Body of pancreas (tissue), 4 donors: ENCODE results near the gene CLASP1. TPM values are rescaled to one million over a fixed set of nuclear protein-coding genes. Genes with fewer than 3 reads are reported as not detected.

ENCODE experiments used
- ATAC-seq: fragments of 150-250 bp; one replicate; pipeline ENCODE4 v1.9.1; 2016
- DNase-seq, 4 donors: peaks; one replicate each; pipeline ENCODE4 v3.0.0-alpha.2; 2019
- H3K27ac ChIP-seq, 4 donors: fragments of 200-600 bp; sonication (generic); 1 replicate in 3 of 4; 2 replicates in 1 of 4; pipeline versions ENCODE4 v1.5.1 to v1.6.1; 2016 to 2019; ENCODE audit warnings: mild to moderate bottlenecking in 1 of 4, mixed read lengths in 1 of 4, moderate library complexity in 1 of 4
- H3K27me3 ChIP-seq, 2 donors: fragments of 200-600 bp; sonication (generic); one replicate each; pipeline ENCODE4 v1.6.0; 2016; ENCODE audit warnings: mild to moderate bottlenecking in 1 of 2
- H3K36me3 ChIP-seq, 2 donors: fragments of 200-600 bp; sonication (generic); replicated peaks in 1 of 2; 2 replicates each; pipeline ENCODE4 v1.5.1; 2016; ENCODE audit warnings: low read depth in 2 of 2; ENCODE audit not compliant: insufficient read depth in 1 of 2
- H3K4me1 ChIP-seq: fragments of 200-600 bp; sonication (generic); one replicate; pipeline ENCODE4 v1.6.0; 2016
- H3K4me3 ChIP-seq, 2 donors: fragments of 200-600 bp; sonication (generic); 1 replicate in 1 of 2; 2 replicates in 1 of 2; pipeline ENCODE4 v1.5.1; 2016 to 2019
- H3K9me3 ChIP-seq, 3 donors: fragments of 200-600 bp; sonication (generic); 1 replicate in 2 of 3; 2 replicates in 1 of 3; pipeline ENCODE4 v1.5.1; 2016
- CTCF ChIP-seq, 7 experiments: fragments of 450-650 bp in 4 of 7; fragments of 200-600 bp in 3 of 7; sonication (generic) in 3 of 7; IDR thresholded peaks; one replicate each; pipeline ENCODE4 v1.5.1; 2016 to 2019; ENCODE audit warnings: antibody characterized with exemption in 7 of 7
- POLR2A ChIP-seq, 3 donors: fragments of 450-650 bp; IDR thresholded peaks; one replicate each; pipeline ENCODE4 v1.6.1; 2016; ENCODE audit warnings: antibody characterized with exemption in 3 of 3, mild to moderate bottlenecking in 2 of 3
- WGBS, 2 donors: methylation state at CpG; one replicate each; pipeline ENCODE4 v1.1.5; 2017; 5-methylcytosine and 5-hydroxymethylcytosine counted together
- intact Hi-C: fragments of 100-400 bp; cut with DNase I; formaldehyde crosslinking; loops from one replicate; pipeline ENCODE4 v1.15.1; 2023
- total RNA-seq, 2 donors: library from RNA; depleted of rRNA; stranded (reverse); fragments of >200 nt; gene quantifications; one replicate each; pipeline ENCODE4 v1.1.0, GENCODE V29; 2016

The CLASP1 gene
- total RNA-seq, 2 donors from 2014 or later, result 28.5 to 44.2 TPM

GRCh38 chr2:121626777-121627524, 22.3 kb downstream of the CLASP1 start:
- peak; percentile 65 to 79 (median 74) for DNase-seq
- H3K4me3 ChIP-seq, result no peak overlapping the region
- TF ChIP-seq CTCF (IDR thresholded peaks at IDR 0.05) (no peak), POLR2A (IDR thresholded peaks at IDR 0.05) (no peak)
- peak overlapping the region in 3 of 4 donors; percentile 40 to 56 (median 42) for H3K27ac ChIP-seq
- no peaks in the 10 kb centered on the region for H3K27me3 ChIP-seq
- H3K9me3 ChIP-seq, result no peaks in the 10 kb centered on the region
- H3K4me1 ChIP-seq, result peaks cover 16% of the 10 kb centered on the region
- intact Hi-C loops, result no loop called here
- 75 to 79% methylated on average over 4 of the region's 4 CpGs for WGBS, 2 donors
- H3K36me3 ChIP-seq, result no peaks in the 10 kb centered on the region
- ATAC-seq, result peak; percentile 59

- Histone ChIP-seq H3K4me3 (no peak overlapping the region), H3K36me3 (no peaks in the 10 kb centered on the region), H3K27ac (no peak overlapping the region), H3K27me3 (no peaks in the 10 kb centered on the region), H3K4me1 (peaks cover 16% of the 10 kb centered on the region), H3K9me3 (no peaks in the 10 kb centered on the region)
- no peak for TF ChIP-seq CTCF (IDR thresholded peaks at IDR 0.05)
- intact Hi-C loops, result no loop called here
- 86 to 93% methylated on average over 2 to 3 of the region's 3 CpGs for WGBS, 2 donors
- ATAC-seq (no peak), DNase-seq (no peak)
These were observed 23.3 kb downstream of the CLASP1 start for GRCh38 chr2:121625953-121626352.

GRCh38 chr2:121617042-121617599, 32.1 kb downstream of the CLASP1 start:
- TF ChIP-seq CTCF (IDR thresholded peaks at IDR 0.05) (no peak), POLR2A (IDR thresholded peaks at IDR 0.05) (no peak)
- Histone ChIP-seq H3K27ac (no peak overlapping the region), H3K4me3 (no peak overlapping the region), H3K27me3 (no peaks in the 10 kb centered on the region), H3K36me3 (no peaks in the 10 kb centered on the region), H3K9me3 (no peaks in the 10 kb centered on the region), H3K4me1 (peaks cover 25% of the 10 kb centered on the region)
- DNase-seq (no peak), ATAC-seq (no peak)
- WGBS, 2 donors, result 81 to 83% methylated on average over 4 of the region's 4 CpGs
- intact Hi-C loops, result no loop called here

- no peak for TF ChIP-seq CTCF (IDR thresholded peaks at IDR 0.05)
- no peak for TF ChIP-seq POLR2A (IDR thresholded peaks at IDR 0.05)
- Histone ChIP-seq H3K4me1 (peaks cover 20% of the 10 kb centered on the region), H3K27me3 (no peaks in the 10 kb centered on the region), H3K4me3 (no peak overlapping the region), H3K9me3 (no peaks in the 10 kb centered on the region), H3K36me3 (no peaks in the 10 kb centered on the region), H3K27ac (no peak overlapping the region)
- 88 to 93% methylated on average over 1 of the region's 1 CpG for WGBS, 2 donors
- intact Hi-C loops, result no loop called here
- ATAC-seq (no peak), DNase-seq (no peak)
These were observed 35.5 kb downstream of the CLASP1 start for GRCh38 chr2:121613774-121614173.

- intact Hi-C loops, result no loop called here
- H3K36me3 ChIP-seq, result no peaks in the 10 kb centered on the region
- TF ChIP-seq POLR2A (IDR thresholded peaks at IDR 0.05), result no peak
- TF ChIP-seq CTCF (IDR thresholded peaks at IDR 0.05), result no peak
- H3K4me1 ChIP-seq, result peaks cover 18% of the 10 kb centered on the region
- no peak for DNase-seq
- no peak for ATAC-seq
- no peak overlapping the region for H3K4me3 ChIP-seq
- H3K27ac ChIP-seq, result no peak overlapping the region
- no peaks in the 10 kb centered on the region for H3K27me3 ChIP-seq
- no peaks in the 10 kb centered on the region for H3K9me3 ChIP-seq
These were observed 36.1 kb downstream of the CLASP1 start for GRCh38 chr2:121613152-121613551.
